Activated CD4-positive, CD25-positive, alpha-beta regulatory T cell treated with anti-CD3 and anti-CD28 coated beads, Interleukin-2, amount 50 U/mL, for 24 hours (primary cell): ENCODE data around the gene AK5.

Source experiments
- ATAC-seq, 2 donors: fragments of 150-1000 bp; cut with Tn5 transposase; one replicate each; pipeline ENCODE4 v1.10.0; 2021; ENCODE audit warnings: mild to moderate bottlenecking in 1 of 2, moderate library complexity in 1 of 2

Gene AK5

GRCh38 chr1:77548285-77548684 is 266.5 kb downstream of the AK5 start:
- no peak for ATAC-seq

- ATAC-seq: no peak
Observed at GRCh38 chr1:77550135-77550534, 268.3 kb downstream of the AK5 start.

GRCh38 chr1:77552626-77553025 is 270.8 kb downstream of the AK5 start:
- ATAC-seq: no peak

- no peak for ATAC-seq
Observed at GRCh38 chr1:77553568-77554291, 271.9 kb downstream of the AK5 start.

GRCh38 chr1:77556045-77556444 is 274.2 kb downstream of the AK5 start:
- no peak for ATAC-seq

- no peak for ATAC-seq
Observed at GRCh38 chr1:77557053-77557452, 275.2 kb downstream of the AK5 start.

- ATAC-seq: no peak
Observed at GRCh38 chr1:77558591-77559164, 276.9 kb downstream of the AK5 start.

- ATAC-seq: no peak
Observed at GRCh38 chr1:77560741-77561140, 278.9 kb downstream of the AK5 start.

- no peak for ATAC-seq
Observed at GRCh38 chr1:77562596-77563150, 280.9 kb downstream of the AK5 start.

GRCh38 chr1:77565321-77565720 is 283.5 kb downstream of the AK5 start:
- ATAC-seq: no peak

GRCh38 chr1:77571642-77572041 is 289.8 kb downstream of the AK5 start:
- no peak for ATAC-seq

- ATAC-seq: no peak
Observed at GRCh38 chr1:77579547-77579946, 297.7 kb downstream of the AK5 start.

GRCh38 chr1:77582905-77583304 is 301.1 kb downstream of the AK5 start:
- ATAC-seq: no peak

- ATAC-seq: peak; percentile 38 to 41
Observed at GRCh38 chr1:77583483-77583882, 301.7 kb downstream of the AK5 start.

GRCh38 chr1:77584884-77585283 is 303.1 kb downstream of the AK5 start:
- ATAC-seq: no peak

- peak in 1 of 2 donors; percentile 30 for ATAC-seq
Observed at GRCh38 chr1:77585610-77586314, 303.9 kb downstream of the AK5 start.

- no peak for ATAC-seq
Observed at GRCh38 chr1:77589231-77589630, 307.4 kb downstream of the AK5 start.

- no peak for ATAC-seq
Observed at GRCh38 chr1:77590651-77591050, 308.8 kb downstream of the AK5 start.

GRCh38 chr1:77592906-77593305 is 311.1 kb downstream of the AK5 start:
- no peak for ATAC-seq

- ATAC-seq: peak; percentile 56 to 67
Observed at GRCh38 chr1:77594366-77595112, 312.7 kb downstream of the AK5 start.

- ATAC-seq: no peak
Observed at GRCh38 chr1:77597310-77597709, 315.5 kb downstream of the AK5 start.

GRCh38 chr1:77605246-77606026 is 323.6 kb downstream of the AK5 start:
- no peak for ATAC-seq
